Endothelial cell of umbilical vein (primary cell): ENCODE measurements around the gene CDC42BPG. TPM values are rescaled to one million over a fixed set of nuclear protein-coding genes. Genes with fewer than 3 reads are reported as not detected.

ENCODE experiments used
- BruUV-seq: library from RNA; stranded (reverse); fragments of 400-500 nt; replicated peaks from 2 replicates; lab custom pipeline; 2021; lab: Mats Ljungman, UMichigan
- CTCF ChIA-PET: fragments of 300-600, 350-600 bp; sonication (Branson Sonifier 250); formaldehyde crosslinking; loops from one replicate; lab custom pipeline; 2021; ENCODE audit warnings: antibody characterized with exemption, inconsistent platforms; lab: Charles Lee
- POLR2A ChIA-PET: fragments of 300-600, 350-600 bp; sonication (Branson Sonifier 250); formaldehyde crosslinking; loops from one replicate; lab custom pipeline; 2021; ENCODE audit warnings: antibody characterized with exemption, inconsistent platforms; lab: Charles Lee
- DNase-seq: peaks from one replicate; pipeline ENCODE4 v3.0.0-alpha.2; 2011; ENCODE audit warnings: low read depth, low spot score
- FAIRE-seq: peaks from 2 replicates; lab custom pipeline; 2011; peaks lifted over from hg19 to GRCh38; lab: Jason Lieb, UNC
- H2AFZ ChIP-seq: 2 replicates; pipeline ENCODE4 v1.6.0; 2012; ENCODE audit warnings: low read depth, low read length, control low read depth, inconsistent platforms
- H3K27ac ChIP-seq: 2 replicates; pipeline ENCODE4 v1.5.1; 2011; ENCODE audit warnings: low read depth, mild to moderate bottlenecking, control low read depth, low read length, moderate library complexity; ENCODE audit not compliant: insufficient read depth
- H3K27me3 ChIP-seq, 2 experiments: 2 replicates each; pipeline versions ENCODE4 v1.6.0 to v1.6.1; 2011; ENCODE audit warnings: low read length in 2 of 2, mixed read lengths in 1 of 2; ENCODE audit not compliant: control insufficient read depth in 2 of 2, insufficient read depth in 2 of 2
- H3K36me3 ChIP-seq, 2 experiments: 2 replicates in 1 of 2; 3 replicates in 1 of 2; pipeline ENCODE4 v1.5.1; 2011; ENCODE audit warnings: low read length in 2 of 2, mild to moderate bottlenecking in 1 of 2, moderate library complexity in 1 of 2; ENCODE audit not compliant: control insufficient read depth in 2 of 2, insufficient read depth in 2 of 2; ENCODE audit errors: extremely low read depth in 1 of 2
- H3K4me1 ChIP-seq: 3 replicates; pipeline ENCODE4 v1.5.1; 2011; ENCODE audit warnings: mild to moderate bottlenecking, low read length; ENCODE audit not compliant: control insufficient read depth, insufficient read depth; ENCODE audit errors: extremely low read depth
- H3K4me2 ChIP-seq: 2 replicates; pipeline ENCODE4 v1.6.1; 2011; ENCODE audit warnings: low read length, control low read depth, mixed read lengths; ENCODE audit not compliant: insufficient read depth
- H3K4me3 ChIP-seq, 3 experiments: fragments of 200-600 bp in 1 of 3; sonication (generic), shearing (Covaris generic) in 1 of 3; replicated peaks in 1 of 3; 2 replicates each; pipeline ENCODE4 v1.5.1; 2011 to 2016; ENCODE audit warnings: control low read depth in 3 of 3, low read length in 3 of 3, mild to moderate bottlenecking in 2 of 3, inconsistent platforms in 1 of 3, low read depth in 1 of 3, moderate library complexity in 1 of 3; ENCODE audit not compliant: insufficient read depth in 1 of 3
- H3K79me2 ChIP-seq: 2 replicates; pipeline ENCODE4 v1.6.0; 2012; ENCODE audit warnings: low read length, inconsistent platforms; ENCODE audit not compliant: control insufficient read depth, insufficient read depth
- H3K9ac ChIP-seq: replicated peaks from 2 replicates; pipeline ENCODE3; 2011; ENCODE audit warnings: low read length, control low read depth; ENCODE audit not compliant: insufficient read depth; ENCODE audit errors: extremely low read depth
- H3K9me1 ChIP-seq: replicated peaks from 3 replicates; pipeline ENCODE4 v1.6.0; 2011; ENCODE audit warnings: mild to moderate bottlenecking, low read length; ENCODE audit not compliant: control insufficient read depth, insufficient read depth; ENCODE audit errors: extremely low read depth
- H3K9me3 ChIP-seq: replicated peaks from 2 replicates; pipeline ENCODE4 v1.5.1; 2012; ENCODE audit warnings: low read length, inconsistent platforms; ENCODE audit not compliant: control insufficient read depth, insufficient read depth
- H4K20me1 ChIP-seq: replicated peaks from 2 replicates; pipeline ENCODE3; 2011; ENCODE audit warnings: mild to moderate bottlenecking, low read length; ENCODE audit not compliant: control insufficient read depth, insufficient read depth; ENCODE audit errors: extremely low read depth
- CTCF ChIP-seq, 2 donors: IDR thresholded peaks; 1 replicate in 1 of 2; 2 replicates in 1 of 2; pipeline ENCODE4 v1.5.1; 2011; ENCODE audit warnings: low read length in 2 of 2, mild to moderate bottlenecking in 2 of 2, moderate library complexity in 2 of 2, control low read depth in 1 of 2, inconsistent platforms in 1 of 2, low read depth in 1 of 2; ENCODE audit not compliant: insufficient read depth in 1 of 2; ENCODE audit errors: extremely low read depth in 1 of 2
- EZH2 ChIP-seq: IDR thresholded peaks from 2 replicates; pipeline ENCODE4 v1.6.1; 2012; ENCODE audit warnings: borderline replicate concordance, low read depth, mild to moderate bottlenecking, moderate library complexity, low read length, inconsistent platforms; ENCODE audit not compliant: severe bottlenecking
- FOS ChIP-seq: IDR thresholded peaks from 2 replicates; pipeline ENCODE4 v1.6.1; 2011; ENCODE audit warnings: mild to moderate bottlenecking, low read length, moderate library complexity, borderline replicate concordance; ENCODE audit not compliant: insufficient read depth
- GATA2 ChIP-seq: IDR thresholded peaks from 2 replicates; pipeline ENCODE4 v1.7.0; 2011; ENCODE audit warnings: low read depth, mild to moderate bottlenecking, moderate library complexity, mixed read lengths, low read length; ENCODE audit not compliant: insufficient read length, insufficient read depth
- JUN ChIP-seq: IDR thresholded peaks from 2 replicates; pipeline ENCODE4 v1.6.1; 2011; ENCODE audit warnings: borderline replicate concordance, low read depth; ENCODE audit not compliant: insufficient read length, insufficient read depth
- MAX ChIP-seq: IDR thresholded peaks from 2 replicates; pipeline ENCODE4 v1.6.1; 2011; ENCODE audit not compliant: insufficient read depth, insufficient read length
- MYC ChIP-seq: IDR thresholded peaks from one replicate; pipeline ENCODE4 v1.6.1; 2011; ENCODE audit warnings: mild to moderate bottlenecking, low read depth, low read length
- POLR2A ChIP-seq: IDR thresholded peaks from 2 replicates; pipeline ENCODE4 v1.6.1; 2012; ENCODE audit warnings: low read depth, mild to moderate bottlenecking, control low read depth, low read length
- POLR2AphosphoS5 ChIP-seq: IDR thresholded peaks from 2 replicates; pipeline ENCODE4 v1.6.1; 2012; ENCODE audit warnings: low read depth, mild to moderate bottlenecking, control low read depth, low read length, moderate library complexity; ENCODE audit not compliant: insufficient read depth
- dilution Hi-C: fragments of 300-500 bp; cut with MboI; formaldehyde crosslinking; loops from one replicate; pipeline ENCODE4 v1.15.0; 2019; ENCODE audit warnings: low sequenced_read_pairs; ENCODE audit not compliant: extremely low pct_ligation_motif_present
- intact Hi-C: fragments of 100-400 bp; cut with micrococcal nuclease; formaldehyde crosslinking; loops from one replicate; pipeline ENCODE4 v1.10.0; 2022
- polyA plus RNA-seq, 4 experiments: library from polyadenylated mRNA; depleted of rRNA in 3 of 4; stranded (reverse) in 3 of 4; unstranded in 1 of 4; fragments of >200 nt; gene quantifications; 2 replicates each; pipeline versions ENCODE4 v1.2.1 to v1.2.3, GENCODE V29; 2011 to 2012; ENCODE audit warnings: missing spikeins in 1 of 4
- total RNA-seq: library from RNA; stranded (reverse); gene quantifications from 2 replicates; pipeline ENCODE4 v1.2.3, GENCODE V29; 2021

The CDC42BPG gene
- total and polyA plus RNA-seq, 2 donors (not counting 3 experiments of a cell fraction or from before 2014, with no cell fraction given) = 0.19 to 0.42 TPM

- no TSS peak for BruUV-seq
- H3K9ac ChIP-seq = peak overlapping the region; percentile 65
- intact Hi-C loops (no loop called here), dilution Hi-C loops (no loop called here)
- no peaks in the 10 kb centered on the region for H3K9me1 ChIP-seq
- DNase-seq = no peak
- H3K4me1 ChIP-seq = peaks cover 42% of the 10 kb centered on the region
- H2AFZ ChIP-seq = no peak overlapping the region
- TF ChIP-seq FOS (no peak), GATA2 (no peak), JUN (no peak), MYC (no peak), POLR2AphosphoS5 (no peak), POLR2A (no peak), CTCF (IDR thresholded peaks at IDR 0.05; ENCODE audit: extremely low read depth in 1 of 2, insufficient read depth in 1 of 2, low read depth in 1 of 2, low read length in 2 of 2) (no peak), MAX (no peak), EZH2 (no peak)
- no peaks in the 10 kb centered on the region for H3K27me3 ChIP-seq
- POLR2A ChIA-PET = no interaction called here
- no peak overlapping the region for H3K27ac ChIP-seq
- no peak for FAIRE-seq
- CTCF ChIA-PET = no interaction called here
- H3K4me2 ChIP-seq = peak overlapping the region; percentile 91
- H3K36me3 ChIP-seq = peaks cover 21 to 35% of the 10 kb centered on the region in 2 experiments
- peaks cover 25% of the 10 kb centered on the region for H4K20me1 ChIP-seq
- H3K79me2 ChIP-seq = peaks cover 62% of the 10 kb centered on the region
- H3K9me3 ChIP-seq = no peaks in the 10 kb centered on the region
- H3K4me3 ChIP-seq = peak overlapping the region in 2 of 3 experiments; percentile 7 to 85
These were observed 68.0 kb downstream of the CDC42BPG start for GRCh38 chr11:64776425-64776824.
